Prostate gland (tissue), 2 donors: ENCODE data around the gene AADACL4.

Experiments
- CTCF ChIP-seq, 4 experiments: fragments of 200-600 bp in 2 of 4; fragments of 450-650 bp in 2 of 4; sonication (generic) in 2 of 4; IDR thresholded peaks; 1 replicate in 3 of 4; 2 replicates in 1 of 4; pipeline ENCODE4 v1.5.1; 2016 to 2019; ENCODE audit warnings: antibody characterized with exemption in 4 of 4, mild to moderate bottlenecking in 2 of 4, moderate library complexity in 2 of 4
- POLR2A ChIP-seq: fragments of 450-650 bp; IDR thresholded peaks from one replicate; pipeline ENCODE4 v1.6.1; 2016; ENCODE audit warnings: antibody characterized with exemption, mild to moderate bottlenecking

GRCh38 chr1:12610305-12610935 is 33.5 kb upstream of the AADACL4 start:
- TF ChIP-seq CTCF (IDR thresholded peaks at IDR 0.05) (no peak), POLR2A (no peak)
